Uterus (tissue), 4 donors: ENCODE results near the gene ANKLE2. TPM values are rescaled to one million over a fixed set of nuclear protein-coding genes. Genes with fewer than 3 reads are reported as not detected.

Experiments
- DNase-seq, 2 donors: peaks; one replicate each; pipeline ENCODE4 v3.0.0-alpha.2; 2019 to 2020
- H3K27ac ChIP-seq, 2 donors: fragments of 200-600 bp; sonication (generic); 1 replicate in 1 of 2; 2 replicates in 1 of 2; pipeline ENCODE4 v1.5.1; 2016 to 2018
- H3K27me3 ChIP-seq, 2 donors: fragments of 200-600 bp; sonication (generic); one replicate each; pipeline ENCODE4 v1.5.1; 2018 to 2019; ENCODE audit warnings: control low read depth in 1 of 2
- H3K36me3 ChIP-seq, 2 donors: fragments of 200-600 bp; sonication (generic); one replicate each; pipeline ENCODE4 v1.5.1; 2019; ENCODE audit warnings: control low read depth in 1 of 2
- H3K4me1 ChIP-seq, 2 donors: fragments of 200-600 bp; sonication (generic); one replicate each; pipeline ENCODE4 v1.5.1; 2018 to 2019; ENCODE audit warnings: control low read depth in 1 of 2
- H3K4me3 ChIP-seq, 2 donors: fragments of 200-600 bp; sonication (generic); 1 replicate in 1 of 2; 2 replicates in 1 of 2; pipeline ENCODE4 v1.5.1; 2018 to 2019; ENCODE audit warnings: mild to moderate bottlenecking in 1 of 2
- H3K9me3 ChIP-seq, 2 donors: fragments of 200-600 bp; sonication (generic); one replicate each; pipeline ENCODE4 v1.5.1; 2019; ENCODE audit warnings: control low read depth in 1 of 2
- POLR2A ChIP-seq, 2 donors: fragments of 450-650 bp; IDR thresholded peaks; one replicate each; pipeline ENCODE4 v1.6.1; 2016; ENCODE audit warnings: antibody characterized with exemption in 2 of 2, mild to moderate bottlenecking in 1 of 2, moderate library complexity in 1 of 2
- intact Hi-C: fragments of 100-400 bp; cut with DNase I; formaldehyde crosslinking; loops from one replicate; pipeline ENCODE4 v1.15.1; 2023; ENCODE audit warnings: low total_unique reads
- total RNA-seq, 4 donors: library from RNA; depleted of rRNA in 3 of 4; stranded (reverse); fragments of >200 nt in 3 of 4; gene quantifications; one replicate each; pipeline versions ENCODE4 v1.1.0 to v1.2.4, GENCODE V29; 2014 to 2023
- TF ChIP-seq, protein P1 (sequence below), 4 experiments: fragments of 200-600 bp in 2 of 4; fragments of 450-650 bp in 2 of 4; sonication (generic) in 2 of 4; IDR thresholded peaks; one replicate each; pipeline ENCODE4 v1.5.1; 2016 to 2019; ENCODE audit warnings: antibody characterized with exemption in 4 of 4, mild to moderate bottlenecking in 2 of 4, moderate library complexity in 1 of 4
- donor health status: DM: yes; HTN: yes; CAD: no.

ANKLE2 gene
- total RNA-seq, 4 donors from 2014 or later: 21.2 to 87.4 (median 69.6) TPM

DNA sequence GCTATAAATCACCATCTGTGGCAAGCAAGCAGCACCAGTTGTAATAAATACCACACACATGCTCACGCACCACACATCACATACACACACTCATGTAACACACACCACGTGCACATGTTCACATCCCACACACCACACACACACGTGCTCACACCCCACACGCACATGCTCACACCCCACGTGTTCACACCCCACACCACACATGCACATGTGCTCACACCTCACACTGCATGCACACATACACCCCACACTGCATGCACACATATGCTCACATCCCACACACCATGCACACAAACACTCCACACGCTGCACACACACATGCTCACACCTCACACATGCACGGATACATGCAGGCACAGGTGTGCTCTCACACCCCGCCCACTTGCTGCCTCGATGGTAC lies 22.9 kb upstream of the ANKLE2 start:
- Histone ChIP-seq H3K27ac (no peak overlapping the region), H3K4me1 (no peaks in the 10 kb centered on the region), H3K36me3 (no peaks in the 10 kb centered on the region), H3K9me3 (no peaks in the 10 kb centered on the region), H3K27me3 (no peaks in the 10 kb centered on the region), H3K4me3 (no peak overlapping the region)
- TF ChIP-seq, protein P1, sequence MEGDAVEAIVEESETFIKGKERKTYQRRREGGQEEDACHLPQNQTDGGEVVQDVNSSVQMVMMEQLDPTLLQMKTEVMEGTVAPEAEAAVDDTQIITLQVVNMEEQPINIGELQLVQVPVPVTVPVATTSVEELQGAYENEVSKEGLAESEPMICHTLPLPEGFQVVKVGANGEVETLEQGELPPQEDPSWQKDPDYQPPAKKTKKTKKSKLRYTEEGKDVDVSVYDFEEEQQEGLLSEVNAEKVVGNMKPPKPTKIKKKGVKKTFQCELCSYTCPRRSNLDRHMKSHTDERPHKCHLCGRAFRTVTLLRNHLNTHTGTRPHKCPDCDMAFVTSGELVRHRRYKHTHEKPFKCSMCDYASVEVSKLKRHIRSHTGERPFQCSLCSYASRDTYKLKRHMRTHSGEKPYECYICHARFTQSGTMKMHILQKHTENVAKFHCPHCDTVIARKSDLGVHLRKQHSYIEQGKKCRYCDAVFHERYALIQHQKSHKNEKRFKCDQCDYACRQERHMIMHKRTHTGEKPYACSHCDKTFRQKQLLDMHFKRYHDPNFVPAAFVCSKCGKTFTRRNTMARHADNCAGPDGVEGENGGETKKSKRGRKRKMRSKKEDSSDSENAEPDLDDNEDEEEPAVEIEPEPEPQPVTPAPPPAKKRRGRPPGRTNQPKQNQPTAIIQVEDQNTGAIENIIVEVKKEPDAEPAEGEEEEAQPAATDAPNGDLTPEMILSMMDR (IDR thresholded peaks at IDR 0.05): no peak
- no peak for TF ChIP-seq POLR2A (IDR thresholded peaks at IDR 0.05)
- intact Hi-C loops: no loop called here
- DNase-seq: no peak

DNA sequence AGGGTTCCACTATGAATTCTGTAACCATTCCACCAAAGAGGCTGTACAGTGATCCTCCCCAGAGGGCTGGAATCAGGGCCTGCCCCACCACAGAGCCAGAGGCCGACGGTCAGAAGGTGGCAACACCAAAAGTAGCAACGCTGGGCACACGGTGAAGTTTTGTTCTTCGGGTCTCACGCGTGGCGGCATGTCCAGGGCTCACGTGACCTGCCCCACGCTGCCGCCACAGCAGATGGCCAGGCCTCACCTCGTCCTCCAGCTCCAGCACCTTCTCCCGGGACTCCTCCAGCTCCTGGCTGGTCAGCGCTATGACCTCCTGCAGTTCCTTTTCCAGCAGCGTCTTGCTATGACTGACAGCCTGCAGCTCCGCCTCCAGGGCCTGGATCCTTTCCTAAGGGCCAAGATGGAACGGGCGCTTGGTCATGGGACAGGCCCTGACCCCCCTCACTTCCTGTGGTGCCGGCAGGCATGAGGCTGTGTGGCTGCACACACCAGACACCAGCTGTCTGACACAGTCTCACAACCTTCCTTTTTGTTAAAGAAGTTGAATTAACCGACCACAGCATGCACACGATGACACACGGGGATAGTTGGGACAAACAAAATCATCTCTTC lies 22.4 kb upstream of the ANKLE2 start:
- Histone ChIP-seq H3K27ac (no peak overlapping the region), H3K4me1 (no peaks in the 10 kb centered on the region), H3K4me3 (no peak overlapping the region), H3K27me3 (no peaks in the 10 kb centered on the region), H3K9me3 (no peaks in the 10 kb centered on the region), H3K36me3 (no peaks in the 10 kb centered on the region)
- TF ChIP-seq POLR2A (IDR thresholded peaks at IDR 0.05): no peak
- TF ChIP-seq, protein P1 (IDR thresholded peaks at IDR 0.05): no peak
- intact Hi-C loops: no loop called here
- DNase-seq: no peak

DNA sequence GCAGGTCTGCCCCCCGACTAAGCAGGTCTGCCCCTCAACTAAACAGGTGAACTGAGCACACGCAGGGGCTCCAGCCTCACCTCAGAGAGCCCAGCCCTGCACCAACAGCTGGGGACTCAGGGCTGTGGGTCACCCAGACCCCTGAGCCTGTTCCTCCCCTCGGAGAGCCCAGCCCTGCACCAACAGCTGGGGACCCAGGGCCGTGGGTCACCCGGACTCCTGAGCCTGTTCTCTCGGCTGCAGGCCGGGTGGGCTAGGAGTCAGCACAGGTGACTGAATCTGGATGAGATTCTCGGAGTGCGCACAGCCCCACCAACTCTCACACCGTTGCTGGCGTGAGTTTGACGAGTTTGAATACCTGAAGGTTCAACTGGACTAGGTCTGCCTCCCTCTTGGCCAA lies 20.3 kb upstream of the ANKLE2 start:
- Histone ChIP-seq H3K27ac (no peak overlapping the region), H3K4me3 (no peak overlapping the region), H3K9me3 (no peaks in the 10 kb centered on the region), H3K36me3 (no peaks in the 10 kb centered on the region), H3K4me1 (no peaks in the 10 kb centered on the region), H3K27me3 (no peaks in the 10 kb centered on the region)
- TF ChIP-seq POLR2A (IDR thresholded peaks at IDR 0.05): no peak
- TF ChIP-seq, protein P1 (IDR thresholded peaks at IDR 0.05): no peak
- DNase-seq: no peak
- intact Hi-C loops: no loop called here

DNA sequence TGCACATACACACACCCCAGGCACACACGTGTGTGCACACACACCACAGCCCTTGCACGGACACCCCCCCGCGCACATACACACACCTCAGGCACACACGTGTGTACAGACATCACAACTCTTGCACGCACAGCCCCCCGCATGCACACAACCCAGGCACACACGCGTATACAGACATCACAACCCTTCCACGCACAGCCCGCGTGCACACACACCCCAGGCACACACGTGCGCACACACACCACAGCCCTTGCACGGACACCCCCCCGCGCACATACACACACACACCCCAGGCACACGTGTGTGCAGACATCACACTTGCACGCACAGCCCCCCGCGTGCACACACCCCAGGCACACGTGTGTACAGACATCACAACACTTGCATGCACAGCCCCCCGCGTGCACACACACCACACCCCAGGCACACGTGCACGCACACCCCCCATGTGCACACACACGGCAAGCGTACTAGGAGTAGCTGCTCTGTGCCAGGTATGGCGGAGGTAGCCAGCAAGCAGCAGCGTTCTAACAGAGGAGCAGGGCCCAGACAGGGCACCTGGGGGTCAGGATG lies 18.2 kb upstream of the ANKLE2 start:
- Histone ChIP-seq H3K27me3 (no peaks in the 10 kb centered on the region), H3K4me1 (no peaks in the 10 kb centered on the region), H3K4me3 (no peak overlapping the region), H3K27ac (no peak overlapping the region), H3K36me3 (no peaks in the 10 kb centered on the region), H3K9me3 (no peaks in the 10 kb centered on the region)
- DNase-seq: no peak
- intact Hi-C loops: no loop called here
- TF ChIP-seq, protein P1 (IDR thresholded peaks at IDR 0.05): no peak

DNA sequence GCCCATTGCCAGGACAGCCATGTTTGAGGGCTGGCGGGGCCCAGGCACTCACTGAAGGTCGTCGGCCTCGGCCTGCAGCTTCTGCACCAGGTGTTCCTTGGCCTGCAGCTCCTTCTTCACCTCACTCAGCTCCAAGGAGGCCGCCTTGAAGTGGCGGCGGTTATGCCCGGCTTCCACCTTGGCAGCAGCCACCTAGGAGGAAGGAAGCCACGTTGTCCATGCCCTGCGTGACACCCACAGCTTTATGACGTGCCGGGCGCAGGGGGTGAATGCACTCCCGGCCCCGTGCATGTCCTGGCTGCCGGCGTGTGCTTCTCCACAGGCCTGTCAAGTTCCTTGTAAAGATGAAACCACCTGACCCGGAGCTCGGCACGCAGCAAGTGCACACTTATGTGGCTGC lies 16.0 kb upstream of the ANKLE2 start:
- TF ChIP-seq POLR2A (IDR thresholded peaks at IDR 0.05): no peak
- TF ChIP-seq, protein P1 (IDR thresholded peaks at IDR 0.05): no peak
- no peaks in the 10 kb centered on the region for H3K9me3 ChIP-seq
- H3K27me3 ChIP-seq: no peaks in the 10 kb centered on the region
- H3K36me3 ChIP-seq: no peaks in the 10 kb centered on the region
- no peak overlapping the region for H3K4me3 ChIP-seq
- intact Hi-C loops: no loop called here
- H3K4me1 ChIP-seq: no peaks in the 10 kb centered on the region
- H3K27ac ChIP-seq: no peak overlapping the region
- DNase-seq: no peak
